ENCODE results near the gene ERG28. TPM values are rescaled to one million over a fixed set of nuclear protein-coding genes. Genes with fewer than 3 reads are reported as not detected.

Gene ERG28
- total RNA-seq, 4 donors from 2014 or later, result 10.2 to 18.3 (median 15.3) TPM

DNA sequence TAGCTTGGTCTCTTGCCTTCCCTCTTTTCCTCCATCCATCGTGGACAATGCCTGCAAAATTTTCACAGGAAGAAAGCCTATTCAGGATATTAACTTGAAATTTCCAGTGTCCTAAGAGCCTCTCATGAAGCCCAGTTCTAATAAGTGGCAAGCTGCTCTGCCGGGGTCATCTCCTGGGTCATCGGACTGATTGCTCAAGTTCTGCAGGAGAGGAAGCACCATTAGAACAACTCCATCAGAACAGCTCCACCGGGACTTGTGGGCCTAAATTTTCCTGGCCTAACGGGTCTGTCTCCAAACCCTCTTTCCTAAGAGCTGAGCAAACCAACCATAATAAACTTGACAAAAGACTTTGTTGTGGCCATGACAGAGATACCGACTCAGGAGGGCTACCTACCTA lies 13.9 kb downstream of the ERG28 start:
- peaks cover 49% of the 10 kb centered on the region for H3K36me3 ChIP-seq
- DNase-seq (ENCODE audit: low spot score in 2 of 2), result no peak

DNA sequence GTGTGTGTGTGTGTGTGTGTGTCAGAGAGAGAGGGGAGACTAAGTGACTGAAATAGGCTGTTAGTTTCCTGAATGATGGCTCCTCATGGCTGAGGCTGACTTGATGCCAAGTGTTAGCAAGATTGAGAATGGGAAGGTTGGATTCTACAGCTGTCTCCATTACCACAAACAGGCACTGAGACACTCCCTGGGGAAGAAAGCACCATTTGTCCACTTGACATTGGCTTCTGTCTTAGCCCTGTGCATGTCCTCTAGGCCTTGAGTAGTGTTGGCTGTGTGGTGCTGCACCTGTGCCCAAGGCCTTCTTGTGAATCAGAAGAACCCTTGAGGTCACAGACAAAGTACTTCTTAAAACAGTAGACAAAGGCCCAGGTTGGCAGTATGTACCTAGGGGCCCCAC lies 15.6 kb downstream of the ERG28 start:
- DNase-seq (ENCODE audit: low spot score in 2 of 2), result no peak
- Histone ChIP-seq H3K4me1 (no peaks in the 10 kb centered on the region), H3K36me3 (peaks cover 32% of the 10 kb centered on the region), H3K27ac (no peak overlapping the region), H3K9me3 (no peaks in the 10 kb centered on the region), H3K27me3 (no peaks in the 10 kb centered on the region), H3K4me3 (no peak overlapping the region)
- TF ChIP-seq, protein P1, sequence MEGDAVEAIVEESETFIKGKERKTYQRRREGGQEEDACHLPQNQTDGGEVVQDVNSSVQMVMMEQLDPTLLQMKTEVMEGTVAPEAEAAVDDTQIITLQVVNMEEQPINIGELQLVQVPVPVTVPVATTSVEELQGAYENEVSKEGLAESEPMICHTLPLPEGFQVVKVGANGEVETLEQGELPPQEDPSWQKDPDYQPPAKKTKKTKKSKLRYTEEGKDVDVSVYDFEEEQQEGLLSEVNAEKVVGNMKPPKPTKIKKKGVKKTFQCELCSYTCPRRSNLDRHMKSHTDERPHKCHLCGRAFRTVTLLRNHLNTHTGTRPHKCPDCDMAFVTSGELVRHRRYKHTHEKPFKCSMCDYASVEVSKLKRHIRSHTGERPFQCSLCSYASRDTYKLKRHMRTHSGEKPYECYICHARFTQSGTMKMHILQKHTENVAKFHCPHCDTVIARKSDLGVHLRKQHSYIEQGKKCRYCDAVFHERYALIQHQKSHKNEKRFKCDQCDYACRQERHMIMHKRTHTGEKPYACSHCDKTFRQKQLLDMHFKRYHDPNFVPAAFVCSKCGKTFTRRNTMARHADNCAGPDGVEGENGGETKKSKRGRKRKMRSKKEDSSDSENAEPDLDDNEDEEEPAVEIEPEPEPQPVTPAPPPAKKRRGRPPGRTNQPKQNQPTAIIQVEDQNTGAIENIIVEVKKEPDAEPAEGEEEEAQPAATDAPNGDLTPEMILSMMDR (IDR thresholded peaks at IDR 0.05), result no peak
- TF ChIP-seq POLR2AphosphoS5 (IDR thresholded peaks at IDR 0.05) (no peak), POLR2A (IDR thresholded peaks at IDR 0.05) (no peak)

More for the DNA sequence above, 13.9 kb downstream of the ERG28 start:
- no peak overlapping the region for H3K27ac ChIP-seq
- no peaks in the 10 kb centered on the region for H3K4me1 ChIP-seq
- TF ChIP-seq EP300 (IDR thresholded peaks at IDR 0.05) (no peak), POLR2A (IDR thresholded peaks at IDR 0.05) (no peak), POLR2AphosphoS5 (IDR thresholded peaks at IDR 0.05) (no peak)
- TF ChIP-seq, protein P1 (IDR thresholded peaks at IDR 0.05), result no peak
- H3K27me3 ChIP-seq, result no peaks in the 10 kb centered on the region
- WGBS, result 79% methylated on average over 4 of the region's 6 CpGs
- no peak overlapping the region for H3K4me3 ChIP-seq
- H3K9me3 ChIP-seq, result no peaks in the 10 kb centered on the region

DNA sequence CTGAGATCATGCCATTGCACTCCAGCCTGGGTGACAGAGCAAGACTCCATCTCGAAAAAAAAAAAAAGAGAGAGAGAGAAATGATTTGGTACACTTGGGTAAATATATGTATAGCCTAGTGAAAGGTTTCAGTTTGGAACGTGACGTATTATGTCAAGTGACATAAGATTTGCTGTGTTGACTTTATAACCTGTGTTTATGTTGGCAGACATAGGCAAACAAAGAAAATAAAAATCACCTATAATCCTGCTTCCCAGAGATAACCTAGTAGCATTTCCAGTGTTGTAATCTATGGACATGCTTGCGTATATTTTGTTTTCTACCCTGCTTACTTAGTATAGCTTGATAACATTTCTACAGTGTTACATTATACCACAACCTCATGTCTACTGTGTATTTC lies 16.7 kb downstream of the ERG28 start:
- H3K4me3 ChIP-seq, result no peak overlapping the region
- H3K27ac ChIP-seq, result no peak overlapping the region
- 60% methylated on average over 4 of the region's 4 CpGs for WGBS
- no peak for DNase-seq (ENCODE audit: low spot score in 2 of 2)
- H3K27me3 ChIP-seq, result no peaks in the 10 kb centered on the region
- peaks cover 21% of the 10 kb centered on the region for H3K36me3 ChIP-seq
- TF ChIP-seq, protein P1 (IDR thresholded peaks at IDR 0.05), result no peak
- no peak for TF ChIP-seq EP300 (IDR thresholded peaks at IDR 0.05)
- no peak for TF ChIP-seq POLR2AphosphoS5 (IDR thresholded peaks at IDR 0.05)
- no peak for TF ChIP-seq POLR2A (IDR thresholded peaks at IDR 0.05)
- H3K9me3 ChIP-seq, result no peaks in the 10 kb centered on the region
- H3K4me1 ChIP-seq, result no peaks in the 10 kb centered on the region

DNA sequence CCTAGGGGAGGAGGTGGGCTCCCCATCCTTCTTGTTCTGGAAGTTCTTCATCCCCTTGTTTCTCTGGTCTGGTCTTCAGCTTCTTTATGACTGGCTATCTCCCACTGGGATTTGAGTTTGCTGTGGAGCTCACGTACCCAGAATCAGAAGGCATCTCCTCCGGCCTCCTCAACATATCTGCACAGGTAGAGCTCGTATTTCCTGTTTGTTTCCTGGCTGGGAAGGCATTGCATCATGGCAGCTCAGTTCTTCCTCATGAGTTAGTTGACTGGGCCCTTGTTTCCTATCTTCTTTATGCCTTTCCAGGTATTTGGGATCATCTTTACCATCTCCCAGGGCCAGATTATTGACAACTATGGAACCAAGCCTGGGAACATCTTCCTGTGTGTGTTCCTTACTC lies 19.8 kb downstream of the ERG28 start:
- no peak overlapping the region for H3K27ac ChIP-seq
- H3K36me3 ChIP-seq, result no peaks in the 10 kb centered on the region
- H3K9me3 ChIP-seq, result no peaks in the 10 kb centered on the region
- H3K27me3 ChIP-seq, result no peaks in the 10 kb centered on the region
- no peak for DNase-seq (ENCODE audit: low spot score in 2 of 2)
- 78% methylated on average over 3 of the region's 3 CpGs for WGBS
- TF ChIP-seq, protein P1 (IDR thresholded peaks at IDR 0.05), result no peak
- no peak for TF ChIP-seq POLR2A (IDR thresholded peaks at IDR 0.05)
- TF ChIP-seq POLR2AphosphoS5 (IDR thresholded peaks at IDR 0.05), result no peak
- TF ChIP-seq EP300 (IDR thresholded peaks at IDR 0.05), result no peak
- H3K4me3 ChIP-seq, result no peak overlapping the region
- H3K4me1 ChIP-seq, result no peaks in the 10 kb centered on the region

DNA sequence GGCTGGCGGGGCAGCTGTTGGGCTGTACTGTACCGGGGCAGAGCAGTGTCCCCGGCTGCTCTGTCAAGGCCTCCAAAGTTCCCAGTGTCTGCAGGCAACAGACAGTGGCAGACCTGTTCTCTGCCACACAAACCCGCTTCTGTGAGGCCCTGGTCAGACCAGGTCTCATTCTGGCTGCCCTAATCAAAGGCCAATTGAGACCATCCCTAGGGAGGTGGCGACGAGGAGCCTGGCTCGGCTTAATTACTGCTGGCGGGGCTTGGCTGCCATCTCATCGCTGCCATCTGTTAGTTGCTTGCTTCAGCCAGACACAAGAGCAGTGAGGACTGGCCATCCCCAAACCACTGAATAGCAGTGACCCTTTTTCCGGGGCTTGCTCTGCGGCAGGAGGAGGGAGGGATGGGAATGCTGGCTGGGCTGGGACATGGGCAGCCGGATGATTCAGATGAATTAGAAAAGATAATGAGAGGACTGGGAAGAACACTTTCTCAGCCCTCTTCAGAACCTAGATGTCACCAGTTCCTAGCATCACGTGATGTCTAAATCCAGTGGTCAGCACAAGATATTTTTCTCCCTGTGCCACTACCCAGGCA lies 24.5 kb downstream of the ERG28 start:
- no peak for DNase-seq (ENCODE audit: low spot score in 2 of 2)
- Histone ChIP-seq H3K4me1 (no peaks in the 10 kb centered on the region), H3K27me3 (no peaks in the 10 kb centered on the region), H3K27ac (no peak overlapping the region), H3K36me3 (no peaks in the 10 kb centered on the region), H3K4me3 (no peak overlapping the region), H3K9me3 (no peaks in the 10 kb centered on the region)
- TF ChIP-seq EP300 (IDR thresholded peaks at IDR 0.05) (no peak), POLR2A (IDR thresholded peaks at IDR 0.05) (no peak), POLR2AphosphoS5 (IDR thresholded peaks at IDR 0.05) (no peak)
- TF ChIP-seq, protein P1 (IDR thresholded peaks at IDR 0.05), result no peak
- 40% methylated on average over 3 of the region's 13 CpGs for WGBS
